Endodermal cell (in vitro differentiated cells): ENCODE results near the gene ENHO. TPM values are rescaled to one million over a fixed set of nuclear protein-coding genes. Genes with fewer than 3 reads are reported as not detected.

Experiments used
- DNase-seq: peaks from one replicate; pipeline ENCODE4 v3.0.0-alpha.2; 2017
- H3K27ac ChIP-seq: 2 replicates; pipeline ENCODE4 v1.5.1; 2013; ENCODE audit warnings: mild to moderate bottlenecking, low read depth, low read length, moderate library complexity
- H3K27me3 ChIP-seq: 2 replicates; pipeline ENCODE4 v1.6.1; 2013; ENCODE audit warnings: mild to moderate bottlenecking, low read length, moderate library complexity; ENCODE audit not compliant: insufficient read depth, control insufficient read depth, poor library complexity, severe bottlenecking
- H3K36me3 ChIP-seq: 2 replicates; pipeline ENCODE4 v1.7.0; 2013; ENCODE audit warnings: mild to moderate bottlenecking, low read length, moderate library complexity; ENCODE audit not compliant: control insufficient read depth, insufficient read depth
- H3K4me1 ChIP-seq: one replicate; pipeline ENCODE4 v1.7.0; 2013; ENCODE audit warnings: low read length; ENCODE audit not compliant: control insufficient read depth, insufficient read depth
- H3K4me3 ChIP-seq: 2 replicates; pipeline ENCODE4 v1.5.1; 2013; ENCODE audit warnings: mild to moderate bottlenecking, low read length, moderate library complexity
- H3K9ac ChIP-seq: 2 replicates; pipeline ENCODE4 v1.6.1; 2013; ENCODE audit warnings: mild to moderate bottlenecking, low read length, moderate library complexity; ENCODE audit not compliant: poor library complexity, severe bottlenecking; ENCODE audit errors: extremely low read depth
- H3K9me3 ChIP-seq: 2 replicates; pipeline ENCODE4 v1.6.1; 2013; ENCODE audit warnings: mild to moderate bottlenecking, low read length, moderate library complexity; ENCODE audit not compliant: control insufficient read depth
- H3K27ac Mint-ChIP-seq: 2 replicates; pipeline ENCODE4 v1.8.0; 2020; ENCODE audit warnings: mixed read lengths
- H3K27me3 Mint-ChIP-seq: 2 replicates; pipeline ENCODE4 v1.8.0; 2021; ENCODE audit warnings: mild to moderate bottlenecking, mixed read lengths; ENCODE audit not compliant: insufficient read depth
- H3K36me3 Mint-ChIP-seq: 2 replicates; pipeline ENCODE4 v1.8.0; 2020; ENCODE audit warnings: low read depth, mixed read lengths
- H3K4me1 Mint-ChIP-seq: 2 replicates; pipeline ENCODE4 v1.8.0; 2020; ENCODE audit warnings: mixed read lengths
- H3K4me3 Mint-ChIP-seq: 2 replicates; pipeline ENCODE4 v1.8.0; 2020; ENCODE audit warnings: mild to moderate bottlenecking, moderate library complexity, mixed read lengths
- H3K9me3 Mint-ChIP-seq: 2 replicates; pipeline ENCODE4 v1.8.0; 2020; ENCODE audit warnings: mild to moderate bottlenecking, mixed read lengths
- WGBS, 2 experiments: methylation state at CpG; one replicate each; pipeline versions ENCODE4 v1.1.5 to v1.1.7; 2013; ENCODE audit warnings: missing lambda C conversion rate in 2 of 2, mixed read lengths in 1 of 2; ENCODE audit not compliant: insufficient coverage in 1 of 2, insufficient read length in 1 of 2; 5-methylcytosine and 5-hydroxymethylcytosine counted together
- total RNA-seq, 2 donors: library from RNA; stranded (reverse); fragmentation: NEBNext Ultra II Directional in 1 of 2; extraction: Animal tissue kit (Norgen Biotek cat#: 25700) in 1 of 2; gene quantifications; 2 replicates in 1 of 2; 3 replicates in 1 of 2; pipeline ENCODE4 v1.2.1, GENCODE V29; 2021
- TF ChIP-seq, protein P1 (sequence below): fragments of 200-600 bp; sonication (generic); conservative IDR thresholded peaks from 2 replicates; pipeline ENCODE4 v1.5.0; 2021; ENCODE audit warnings: antibody characterized with exemption, mild to moderate bottlenecking

Gene ENHO
- total RNA-seq, 2 donors from 2014 or later = 7.1 to 14.5 TPM

DNA sequence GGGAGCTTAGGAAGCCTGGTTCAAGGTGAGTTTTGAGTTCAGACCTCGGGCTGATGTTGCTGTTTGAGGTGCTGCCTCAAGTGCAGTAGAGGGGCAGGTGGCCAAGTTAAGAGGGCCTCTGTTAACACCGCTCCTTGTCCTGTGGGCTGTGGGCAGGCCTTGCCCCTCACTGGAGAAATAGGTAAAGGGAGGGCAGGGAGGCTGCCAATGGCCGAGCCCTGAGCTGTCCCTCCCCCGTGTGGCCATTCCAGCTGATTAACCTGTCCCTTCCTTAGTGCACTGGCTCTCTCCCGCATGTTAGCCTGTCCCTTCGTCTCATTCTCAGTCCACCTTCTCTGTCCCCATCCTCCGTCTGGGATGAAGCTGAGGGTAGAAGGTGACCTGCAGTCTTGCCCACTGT is 45.3 kb upstream of the ENHO start:
- Histone ChIP-seq H3K27me3 (peaks cover 15% of the 10 kb centered on the region), H3K4me1 (no peaks in the 10 kb centered on the region), H3K4me3 (no peak overlapping the region), H3K36me3 (no peaks in the 10 kb centered on the region), H3K9ac (no peak overlapping the region), H3K27ac (peak overlapping the region; percentile 76), H3K9me3 (no peaks in the 10 kb centered on the region)
- no peaks in the 10 kb centered on the region for H3K9me3 Mint-ChIP-seq
- TF ChIP-seq, protein P1, sequence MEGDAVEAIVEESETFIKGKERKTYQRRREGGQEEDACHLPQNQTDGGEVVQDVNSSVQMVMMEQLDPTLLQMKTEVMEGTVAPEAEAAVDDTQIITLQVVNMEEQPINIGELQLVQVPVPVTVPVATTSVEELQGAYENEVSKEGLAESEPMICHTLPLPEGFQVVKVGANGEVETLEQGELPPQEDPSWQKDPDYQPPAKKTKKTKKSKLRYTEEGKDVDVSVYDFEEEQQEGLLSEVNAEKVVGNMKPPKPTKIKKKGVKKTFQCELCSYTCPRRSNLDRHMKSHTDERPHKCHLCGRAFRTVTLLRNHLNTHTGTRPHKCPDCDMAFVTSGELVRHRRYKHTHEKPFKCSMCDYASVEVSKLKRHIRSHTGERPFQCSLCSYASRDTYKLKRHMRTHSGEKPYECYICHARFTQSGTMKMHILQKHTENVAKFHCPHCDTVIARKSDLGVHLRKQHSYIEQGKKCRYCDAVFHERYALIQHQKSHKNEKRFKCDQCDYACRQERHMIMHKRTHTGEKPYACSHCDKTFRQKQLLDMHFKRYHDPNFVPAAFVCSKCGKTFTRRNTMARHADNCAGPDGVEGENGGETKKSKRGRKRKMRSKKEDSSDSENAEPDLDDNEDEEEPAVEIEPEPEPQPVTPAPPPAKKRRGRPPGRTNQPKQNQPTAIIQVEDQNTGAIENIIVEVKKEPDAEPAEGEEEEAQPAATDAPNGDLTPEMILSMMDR = no peak
- H3K27ac Mint-ChIP-seq = no peak overlapping the region
- H3K36me3 Mint-ChIP-seq = no peaks in the 10 kb centered on the region
- WGBS, 2 experiments = 89 to 91% methylated on average over 6 to 7 of the region's 7 CpGs
- H3K27me3 Mint-ChIP-seq = peaks cover 49% of the 10 kb centered on the region
- no peak overlapping the region for H3K4me3 Mint-ChIP-seq
- DNase-seq = no peak
- H3K4me1 Mint-ChIP-seq = peaks cover 8% of the 10 kb centered on the region

DNA sequence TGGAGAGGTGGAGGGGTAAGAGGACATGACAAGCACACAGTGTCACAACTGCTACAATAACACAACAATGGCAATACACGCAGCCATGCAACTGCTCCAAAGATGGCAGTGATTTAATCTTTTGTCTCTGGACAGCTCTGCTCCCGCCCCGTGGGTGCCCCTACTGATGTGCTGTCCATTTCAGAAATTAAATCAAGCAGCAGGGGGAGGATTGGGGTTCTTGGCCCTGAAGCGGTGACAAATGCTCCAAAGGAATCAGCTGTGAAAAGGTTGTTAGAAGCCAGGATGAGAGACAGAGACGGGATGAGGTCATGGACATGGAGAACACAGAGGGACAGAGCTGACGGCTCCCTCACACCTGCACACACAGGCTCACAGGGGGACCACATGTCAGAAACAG is 44.2 kb upstream of the ENHO start:
- H3K27ac Mint-ChIP-seq = no peak overlapping the region

DNA sequence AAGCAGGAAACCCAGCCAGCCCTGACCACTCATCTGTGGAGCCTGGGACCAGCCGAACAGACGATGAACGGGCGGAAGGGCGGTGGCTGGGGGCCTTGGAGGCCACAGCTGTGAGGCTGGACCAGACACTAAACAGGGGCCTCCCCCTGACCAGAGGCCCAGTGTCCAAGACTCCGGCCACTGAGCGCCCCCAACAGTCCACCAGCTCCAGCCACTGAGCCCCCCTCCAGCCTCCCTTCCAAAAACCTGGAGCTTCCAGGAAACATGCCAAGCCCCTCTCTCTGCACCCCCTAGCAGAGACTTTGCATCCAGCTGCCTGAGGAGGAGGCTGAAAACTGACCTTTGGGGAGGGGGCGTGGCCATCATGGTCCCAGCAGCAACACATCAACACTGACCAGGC is 43.5 kb upstream of the ENHO start:
- WGBS, 2 experiments = 89% methylated on average over 8 of the region's 8 CpGs; no CpG with 5 or more reads in 1 of the 2 experiments
- H3K27me3 ChIP-seq = peaks cover 15% of the 10 kb centered on the region
- Mint-ChIP-seq H3K9me3 (no peaks in the 10 kb centered on the region), H3K4me1 (peaks cover 8% of the 10 kb centered on the region), H3K4me3 (no peak overlapping the region), H3K36me3 (no peaks in the 10 kb centered on the region), H3K27ac (no peak overlapping the region), H3K27me3 (peaks cover 53% of the 10 kb centered on the region)
- H3K36me3 ChIP-seq = no peaks in the 10 kb centered on the region
- peak overlapping the region; percentile 74 for H3K27ac ChIP-seq
- DNase-seq = no peak
- no peak overlapping the region for H3K4me3 ChIP-seq
- TF ChIP-seq, protein P1 = no peak
- no peaks in the 10 kb centered on the region for H3K4me1 ChIP-seq
- H3K9ac ChIP-seq = no peak overlapping the region
- no peaks in the 10 kb centered on the region for H3K9me3 ChIP-seq

More for the DNA sequence above, 44.2 kb upstream of the ENHO start:
- H3K4me3 ChIP-seq = no peak overlapping the region
- H3K9me3 ChIP-seq = no peaks in the 10 kb centered on the region
- Mint-ChIP-seq H3K4me3 (no peak overlapping the region), H3K4me1 (peaks cover 8% of the 10 kb centered on the region), H3K36me3 (no peaks in the 10 kb centered on the region), H3K9me3 (no peaks in the 10 kb centered on the region), H3K27me3 (peaks cover 57% of the 10 kb centered on the region)
- peaks cover 15% of the 10 kb centered on the region for H3K27me3 ChIP-seq
- no peaks in the 10 kb centered on the region for H3K4me1 ChIP-seq
- H3K27ac ChIP-seq = peak overlapping the region; percentile 76
- no peak for DNase-seq
- no peaks in the 10 kb centered on the region for H3K36me3 ChIP-seq
- TF ChIP-seq, protein P1 = no peak
- no peak overlapping the region for H3K9ac ChIP-seq
- WGBS, 2 experiments = 88 to 91% methylated on average over 5 to 6 of the region's 6 CpGs
